GM12878 (cell line): ENCODE data around the gene PEMT. TPM values are rescaled to one million over a fixed set of nuclear protein-coding genes. Genes with fewer than 3 reads are reported as not detected.

Experiments used
- ATAC-seq: fragments of 200-7000 bp; cut with Tn5 transposase; 3 replicates; pipeline ENCODE4 v1.9.1; 2020; ENCODE audit warnings: mild to moderate bottlenecking, moderate library complexity
- BruUV-seq: library from RNA; stranded (reverse); fragments of 400-500 nt; replicated peaks from 2 replicates; lab custom pipeline; 2021; lab: Mats Ljungman, UMichigan
- CTCF ChIA-PET: fragments of 300-600 bp; sonication (Branson Sonifier 250); formaldehyde crosslinking; extraction: SDS; loops from one replicate; lab custom pipeline; 2021; ENCODE audit warnings: inconsistent platforms; lab: Yijun Ruan, JAX
- POLR2A ChIA-PET: fragments of 350-600 bp; formaldehyde crosslinking; extraction: SDS; loops from one replicate; lab custom pipeline; 2021; ENCODE audit warnings: inconsistent platforms; lab: Charles Lee
- RAD21 ChIA-PET: fragments of 300-600 bp; sonication (Branson Sonifier 250); formaldehyde crosslinking; loops from one replicate; lab custom pipeline; 2023; ENCODE audit warnings: antibody characterized with exemption; ENCODE audit not compliant: unreplicated experiment; lab: Charles Lee
- SMC1A ChIA-PET: fragments of 300-600 bp; sonication (Branson Sonifier 250); formaldehyde crosslinking; loops from one replicate; lab custom pipeline; 2023; ENCODE audit not compliant: unreplicated experiment, uncharacterized antibody; lab: Charles Lee
- DNase-seq: peaks from one replicate; pipeline ENCODE4 v3.0.0-alpha.2; 2011; ENCODE audit warnings: low read depth, low spot score
- FAIRE-seq: peaks from 3 replicates; lab custom pipeline; 2011; peaks lifted over from hg19 to GRCh38; lab: Jason Lieb, UNC
- H2AFZ ChIP-seq: 2 replicates; pipeline ENCODE4 v1.6.0; 2011; ENCODE audit warnings: low read depth, low read length, control low read depth; ENCODE audit not compliant: control insufficient read depth
- H3K27ac ChIP-seq: 2 replicates; pipeline ENCODE4 v1.5.1; 2011; ENCODE audit warnings: control low read depth; ENCODE audit not compliant: control insufficient read depth, insufficient read depth
- H3K27me3 ChIP-seq, 2 experiments: replicated peaks in 1 of 2; 2 replicates each; pipeline versions ENCODE4 v1.6.0 to v1.6.1; 2011; ENCODE audit warnings: low read length in 1 of 2; ENCODE audit not compliant: control insufficient read depth in 2 of 2, insufficient read depth in 2 of 2
- H3K36me3 ChIP-seq, 2 experiments: 2 replicates each; pipeline ENCODE4 v1.5.1; 2011; ENCODE audit warnings: low read length in 1 of 2; ENCODE audit not compliant: control insufficient read depth in 2 of 2, insufficient read depth in 2 of 2
- H3K4me1 ChIP-seq: 2 replicates; pipeline ENCODE4 v1.6.1; 2011; ENCODE audit warnings: mild to moderate bottlenecking, low read length, moderate library complexity, mixed read lengths; ENCODE audit not compliant: control insufficient read depth, insufficient read depth
- H3K4me2 ChIP-seq: 2 replicates; pipeline ENCODE4 v1.6.0; 2011; ENCODE audit warnings: control low read depth; ENCODE audit not compliant: control insufficient read depth, insufficient read depth
- H3K4me3 ChIP-seq: fragments of 200-600 bp; sonication (generic); 2 replicates; pipeline ENCODE4 v1.5.1; 2016
- H3K79me2 ChIP-seq: 2 replicates; pipeline ENCODE4 v1.6.0; 2011; ENCODE audit warnings: low read length; ENCODE audit not compliant: control insufficient read depth, insufficient read depth
- H3K9ac ChIP-seq: 2 replicates; pipeline ENCODE4 v1.8.0; 2011; ENCODE audit warnings: low read length, control low read depth, mixed read lengths; ENCODE audit not compliant: control insufficient read depth, insufficient read depth
- H3K9me3 ChIP-seq: replicated peaks from 3 replicates; pipeline ENCODE4 v1.5.1; 2011; ENCODE audit warnings: mild to moderate bottlenecking, low read length; ENCODE audit not compliant: control insufficient read depth, insufficient read depth
- H4K20me1 ChIP-seq: 2 replicates; pipeline ENCODE4 v1.6.0; 2011; ENCODE audit not compliant: control insufficient read depth, insufficient read depth
- ETV6 ChIP-seq, 2 experiments: fragments of 450-650 bp in 1 of 2; IDR thresholded peaks in 1 of 2; conservative IDR thresholded peaks in 1 of 2; 2 replicates each; pipeline ENCODE4 v1.6.1; 2014; ENCODE audit warnings: antibody characterized with exemption in 1 of 2, borderline replicate concordance in 1 of 2, low read depth in 1 of 2, mild to moderate bottlenecking in 1 of 2, moderate library complexity in 1 of 2
- MEF2A ChIP-seq: IDR thresholded peaks from 2 replicates; pipeline ENCODE4 v1.6.1; 2011; ENCODE audit warnings: low read depth, mild to moderate bottlenecking, low read length, moderate library complexity; ENCODE audit not compliant: insufficient read depth
- RUNX3 ChIP-seq: IDR thresholded peaks from 2 replicates; pipeline ENCODE4 v1.6.1; 2012; ENCODE audit warnings: low read length, inconsistent platforms
- WGBS: methylation state at CpG from one replicate; pipeline ENCODE4 v1.1.6; 2016; ENCODE audit warnings: low lambda C conversion rate; ENCODE audit not compliant: insufficient replicate concordance, insufficient coverage; ENCODE audit errors: missing lambda C conversion rate; 5-methylcytosine and 5-hydroxymethylcytosine counted together
- in situ Hi-C: fragments of 300-500 bp; cut with MboI; formaldehyde crosslinking; loops from 9 replicates; pipeline ENCODE4 v1.14.3; 2018; ENCODE audit warnings: mixed read lengths
- intact Hi-C: fragments of 100-400 bp; cut with micrococcal nuclease; formaldehyde crosslinking; loops from one replicate; pipeline ENCODE4 v1.14.2; 2022; ENCODE audit not compliant: unreplicated experiment
- polyA plus RNA-seq, 11 experiments: library from polyadenylated mRNA; depleted of rRNA in 4 of 11; unstranded in 6 of 11; stranded (reverse) in 5 of 11; fragments of >200 nt; fragmentation: Nextera tagmentation in 4 of 11; fragmentation: Illumina TruSeq in 1 of 11; extraction: Ambion mirVana in 4 of 11; extraction: Trizol in 1 of 11; gene quantifications; 1 replicate in 1 of 11; 2 replicates in 10 of 11; pipeline versions ENCODE4 v1.2.1 to v1.2.3, GENCODE V29; 2011 to 2016; ENCODE audit warnings: inconsistent platforms in 2 of 11, missing spikeins in 2 of 11, low read depth in 1 of 11
- total RNA-seq, 4 experiments: library from RNA; depleted of rRNA in 3 of 4; stranded (reverse); fragments of >200 nt in 3 of 4; fragmentation: Illumina TruSeq in 1 of 4; extraction: Trizol in 1 of 4; gene quantifications; 2 replicates each; pipeline versions ENCODE4 v1.2.1 to v1.2.3, GENCODE V29; 2013 to 2021
- TF ChIP-seq, protein P1 (sequence below): IDR thresholded peaks from 2 replicates; pipeline ENCODE4 v1.6.1; 2011; ENCODE audit warnings: mild to moderate bottlenecking, low read depth, low read length, moderate library complexity; ENCODE audit not compliant: insufficient replicate concordance
- TF ChIP-seq, protein P2 (sequence below): fragments of 450-650 bp; IDR thresholded peaks from 2 replicates; pipeline ENCODE4 v1.6.1; 2017; ENCODE audit warnings: mild to moderate bottlenecking, moderate library complexity

Gene PEMT
- total and polyA plus RNA-seq, 10 of the 15 experiments (the other 5 are each of a cell fraction or from before 2014, with no cell fraction given), result 2.8 to 44.7 (median 25.4) TPM

DNA sequence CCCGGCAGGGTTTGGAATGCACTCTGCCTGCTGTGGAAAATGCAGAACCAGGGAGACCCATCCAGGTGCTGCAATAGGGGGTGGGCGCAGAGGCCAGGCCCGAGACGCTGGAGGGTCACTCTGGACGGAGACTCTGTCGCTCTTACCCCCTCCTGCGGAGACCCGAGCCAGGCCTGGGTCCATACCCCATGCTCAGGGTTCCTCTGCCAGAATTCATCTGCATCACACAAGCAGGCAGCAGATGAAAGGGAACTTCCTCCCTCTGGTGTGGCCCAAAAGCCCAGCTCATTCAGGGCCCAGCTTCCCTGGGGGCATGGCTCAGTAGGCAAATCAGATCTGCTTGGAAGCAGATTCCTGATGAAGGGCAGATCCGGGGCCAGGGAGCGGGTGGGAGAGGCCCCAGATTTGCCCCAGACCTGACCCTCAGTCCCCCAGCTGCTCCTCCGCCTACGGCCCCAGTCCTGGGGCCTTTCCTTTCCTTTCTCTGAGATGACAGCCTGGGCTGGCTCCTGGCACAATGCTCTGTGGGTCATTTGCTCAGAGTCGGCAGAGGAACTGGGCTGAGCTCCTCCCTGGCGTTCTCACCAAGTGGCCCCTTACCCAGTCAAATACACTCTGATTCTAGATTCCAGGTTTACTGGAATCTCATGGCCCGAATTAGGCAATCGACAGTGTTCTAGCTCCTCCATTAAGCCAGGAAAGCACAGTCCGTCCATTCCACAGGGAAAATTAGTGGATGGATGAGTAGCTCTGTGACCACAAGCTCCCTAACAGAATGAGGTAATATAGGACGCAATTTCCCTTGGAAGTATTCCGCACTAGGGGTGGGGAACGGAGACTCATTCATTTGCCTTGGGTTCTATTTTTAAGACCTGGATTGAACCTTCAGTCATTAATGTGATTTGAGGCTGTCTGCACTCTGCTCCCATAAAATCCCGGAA lies 76.2 kb downstream of the PEMT start:
- POLR2A ChIA-PET, result no interaction called here
- intact Hi-C loops, result no loop called here
- TF ChIP-seq, protein P1, sequence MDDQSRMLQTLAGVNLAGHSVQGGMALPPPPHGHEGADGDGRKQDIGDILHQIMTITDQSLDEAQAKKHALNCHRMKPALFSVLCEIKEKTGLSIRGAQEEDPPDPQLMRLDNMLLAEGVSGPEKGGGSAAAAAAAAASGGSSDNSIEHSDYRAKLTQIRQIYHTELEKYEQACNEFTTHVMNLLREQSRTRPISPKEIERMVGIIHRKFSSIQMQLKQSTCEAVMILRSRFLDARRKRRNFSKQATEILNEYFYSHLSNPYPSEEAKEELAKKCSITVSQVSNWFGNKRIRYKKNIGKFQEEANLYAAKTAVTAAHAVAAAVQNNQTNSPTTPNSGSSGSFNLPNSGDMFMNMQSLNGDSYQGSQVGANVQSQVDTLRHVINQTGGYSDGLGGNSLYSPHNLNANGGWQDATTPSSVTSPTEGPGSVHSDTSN, result no peak
- no peak for TF ChIP-seq MEF2A
- TF ChIP-seq RUNX3, result no peak
- TF ChIP-seq, protein P2, sequence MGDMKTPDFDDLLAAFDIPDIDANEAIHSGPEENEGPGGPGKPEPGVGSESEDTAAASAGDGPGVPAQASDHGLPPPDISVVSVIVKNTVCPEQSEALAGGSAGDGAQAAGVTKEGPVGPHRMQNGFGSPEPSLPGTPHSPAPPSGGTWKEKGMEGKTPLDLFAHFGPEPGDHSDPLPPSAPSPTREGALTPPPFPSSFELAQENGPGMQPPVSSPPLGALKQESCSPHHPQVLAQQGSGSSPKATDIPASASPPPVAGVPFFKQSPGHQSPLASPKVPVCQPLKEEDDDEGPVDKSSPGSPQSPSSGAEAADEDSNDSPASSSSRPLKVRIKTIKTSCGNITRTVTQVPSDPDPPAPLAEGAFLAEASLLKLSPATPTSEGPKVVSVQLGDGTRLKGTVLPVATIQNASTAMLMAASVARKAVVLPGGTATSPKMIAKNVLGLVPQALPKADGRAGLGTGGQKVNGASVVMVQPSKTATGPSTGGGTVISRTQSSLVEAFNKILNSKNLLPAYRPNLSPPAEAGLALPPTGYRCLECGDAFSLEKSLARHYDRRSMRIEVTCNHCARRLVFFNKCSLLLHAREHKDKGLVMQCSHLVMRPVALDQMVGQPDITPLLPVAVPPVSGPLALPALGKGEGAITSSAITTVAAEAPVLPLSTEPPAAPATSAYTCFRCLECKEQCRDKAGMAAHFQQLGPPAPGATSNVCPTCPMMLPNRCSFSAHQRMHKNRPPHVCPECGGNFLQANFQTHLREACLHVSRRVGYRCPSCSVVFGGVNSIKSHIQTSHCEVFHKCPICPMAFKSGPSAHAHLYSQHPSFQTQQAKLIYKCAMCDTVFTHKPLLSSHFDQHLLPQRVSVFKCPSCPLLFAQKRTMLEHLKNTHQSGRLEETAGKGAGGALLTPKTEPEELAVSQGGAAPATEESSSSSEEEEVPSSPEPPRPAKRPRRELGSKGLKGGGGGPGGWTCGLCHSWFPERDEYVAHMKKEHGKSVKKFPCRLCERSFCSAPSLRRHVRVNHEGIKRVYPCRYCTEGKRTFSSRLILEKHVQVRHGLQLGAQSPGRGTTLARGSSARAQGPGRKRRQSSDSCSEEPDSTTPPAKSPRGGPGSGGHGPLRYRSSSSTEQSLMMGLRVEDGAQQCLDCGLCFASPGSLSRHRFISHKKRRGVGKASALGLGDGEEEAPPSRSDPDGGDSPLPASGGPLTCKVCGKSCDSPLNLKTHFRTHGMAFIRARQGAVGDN, result no peak
- no peak for TF ChIP-seq ETV6 (conservative IDR thresholded peaks at IDR 0.05 in 1 of 2, IDR thresholded peaks at IDR 0.05 in 1 of 2; ENCODE audit: borderline replicate concordance in 1 of 2, low read depth in 1 of 2)
- Histone ChIP-seq H4K20me1 (no peaks in the 10 kb centered on the region), H3K4me1 (no peaks in the 10 kb centered on the region), H3K27me3 (no peaks in the 10 kb centered on the region), H3K9me3 (no peaks in the 10 kb centered on the region), H3K4me3 (no peak overlapping the region), H3K9ac (no peak overlapping the region), H3K79me2 (no peaks in the 10 kb centered on the region), H3K4me2 (no peak overlapping the region), H3K27ac (no peak overlapping the region), H2AFZ (no peak overlapping the region), H3K36me3 (no peaks in the 10 kb centered on the region)
- in situ Hi-C loops, result no loop called here
- SMC1A ChIA-PET, result no interaction called here
- DNase-seq (no peak), FAIRE-seq (no peak), ATAC-seq (no peak)
- RAD21 ChIA-PET, result no interaction called here
- WGBS, result 65% methylated on average over 21 of the region's 21 CpGs
- BruUV-seq, result no TSS peak
- CTCF ChIA-PET, result no interaction called here
